Measurements from ENCODE around the gene CITED1. TPM values are rescaled to one million over a fixed set of nuclear protein-coding genes. Genes with fewer than 3 reads are reported as not detected.

Gene CITED1
- total RNA-seq, 2 experiments from 2014 or later: 0.49 TPM; not detected in 1

DNA sequence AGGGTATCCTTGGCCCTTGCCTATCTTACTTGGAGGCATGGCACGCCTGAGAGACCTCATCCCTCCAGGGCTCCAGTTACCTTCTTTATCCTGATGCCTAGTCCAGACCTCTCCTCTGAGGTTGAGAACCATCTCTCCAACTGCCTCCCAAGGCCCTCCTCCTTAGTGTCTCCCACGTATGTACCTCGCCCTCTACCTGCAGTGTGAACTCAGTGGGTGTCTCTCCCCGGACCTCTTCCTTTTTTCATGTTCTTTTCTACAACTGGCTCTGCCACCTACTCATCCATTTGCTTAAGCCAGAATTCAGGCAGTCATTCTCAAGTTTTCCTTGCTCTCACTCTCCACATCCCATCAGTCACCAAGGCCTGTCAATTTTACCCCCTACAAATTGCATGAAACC lies 45.3 kb downstream of the CITED1 start:
- CTCF ChIA-PET (ENCODE audit: unreplicated experiment): no interaction called here

GRCh38 chrX:72258174-72258573 lies 47.5 kb downstream of the CITED1 start:
- H3K4me3 ChIP-seq (ENCODE audit: low read depth, low read length, poor library complexity, severe bottlenecking): no peak overlapping the region
- H3K9me2 ChIP-seq (ENCODE audit: insufficient read depth, low read length): no peaks in the 10 kb centered on the region
- no peaks in the 10 kb centered on the region for H3K4me1 ChIP-seq (ENCODE audit: insufficient read depth, low read length, poor library complexity, severe bottlenecking)
- no peak overlapping the region for H3K27ac ChIP-seq (ENCODE audit: low read depth, low read length, poor library complexity, severe bottlenecking)
- no peak for DNase-seq (ENCODE audit: low spot score)
- CTCF ChIA-PET (ENCODE audit: unreplicated experiment): no interaction called here
- no peak overlapping the region for H2AFZ ChIP-seq (ENCODE audit: low read length)
- H3K79me2 ChIP-seq (ENCODE audit: insufficient read depth, low read depth, low read length): no peaks in the 10 kb centered on the region
- intact Hi-C loops (cut with micrococcal nuclease; ENCODE audit: unreplicated experiment): no loop called here
- no peaks in the 10 kb centered on the region for H4K20me1 ChIP-seq (ENCODE audit: insufficient read depth, low read length)
- H3K4me2 ChIP-seq (ENCODE audit: low read length): no peak overlapping the region
- no peaks in the 10 kb centered on the region for H3K36me3 ChIP-seq (ENCODE audit: insufficient read depth, low read length)
- POLR2A ChIA-PET: no interaction called here
- no TSS peak for BruUV-seq (replicated peaks)
- TF ChIP-seq CTCF (conservative IDR thresholded peaks at IDR 0.05; ENCODE audit: low read length) (no peak), EZH2phosphoT487 (IDR thresholded peaks at IDR 0.05; ENCODE audit: borderline replicate concordance, low read depth, low read length) (no peak)
- H3K9me3 ChIP-seq (ENCODE audit: low read length): no peaks in the 10 kb centered on the region

More for the DNA sequence above, 45.3 kb downstream of the CITED1 start:
- POLR2A ChIA-PET: no interaction called here
- H3K4me1 ChIP-seq (ENCODE audit: insufficient read depth, low read length, poor library complexity, severe bottlenecking): no peaks in the 10 kb centered on the region
- H3K4me2 ChIP-seq (ENCODE audit: low read length): no peak overlapping the region
- no peaks in the 10 kb centered on the region for H3K79me2 ChIP-seq (ENCODE audit: insufficient read depth, low read depth, low read length)
- H3K9me2 ChIP-seq (ENCODE audit: insufficient read depth, low read length): no peaks in the 10 kb centered on the region
- no peaks in the 10 kb centered on the region for H4K20me1 ChIP-seq (ENCODE audit: insufficient read depth, low read length)
- DNase-seq (ENCODE audit: low spot score): no peak
- TF ChIP-seq CTCF (conservative IDR thresholded peaks at IDR 0.05; ENCODE audit: low read length) (no peak), EZH2phosphoT487 (IDR thresholded peaks at IDR 0.05; ENCODE audit: borderline replicate concordance, low read depth, low read length) (no peak)
- no peak overlapping the region for H3K4me3 ChIP-seq (ENCODE audit: low read depth, low read length, poor library complexity, severe bottlenecking)
- H3K36me3 ChIP-seq (ENCODE audit: insufficient read depth, low read length): no peaks in the 10 kb centered on the region
- no TSS peak for BruUV-seq (replicated peaks)
- intact Hi-C loops (cut with micrococcal nuclease; ENCODE audit: unreplicated experiment): no loop called here
- no peaks in the 10 kb centered on the region for H3K9me3 ChIP-seq (ENCODE audit: low read length)
- H3K27ac ChIP-seq (ENCODE audit: low read depth, low read length, poor library complexity, severe bottlenecking): no peak overlapping the region
- no peak overlapping the region for H2AFZ ChIP-seq (ENCODE audit: low read length)

- CTCF ChIA-PET (ENCODE audit: unreplicated experiment): no interaction called here
- Histone ChIP-seq H3K9me2 (ENCODE audit: insufficient read depth, low read length) (no peaks in the 10 kb centered on the region), H3K4me2 (ENCODE audit: low read length) (no peak overlapping the region), H3K36me3 (ENCODE audit: insufficient read depth, low read length) (no peaks in the 10 kb centered on the region), H3K27ac (ENCODE audit: low read depth, low read length, poor library complexity, severe bottlenecking) (no peak overlapping the region), H3K79me2 (ENCODE audit: insufficient read depth, low read depth, low read length) (no peaks in the 10 kb centered on the region), H3K4me3 (ENCODE audit: low read depth, low read length, poor library complexity, severe bottlenecking) (no peak overlapping the region), H2AFZ (ENCODE audit: low read length) (no peak overlapping the region), H3K4me1 (ENCODE audit: insufficient read depth, low read length, poor library complexity, severe bottlenecking) (no peaks in the 10 kb centered on the region), H4K20me1 (ENCODE audit: insufficient read depth, low read length) (no peaks in the 10 kb centered on the region), H3K9me3 (ENCODE audit: low read length) (no peaks in the 10 kb centered on the region)
- intact Hi-C loops (cut with micrococcal nuclease; ENCODE audit: unreplicated experiment): no loop called here
- no peak for DNase-seq (ENCODE audit: low spot score)
- POLR2A ChIA-PET: no interaction called here
- TF ChIP-seq EZH2phosphoT487 (IDR thresholded peaks at IDR 0.05; ENCODE audit: borderline replicate concordance, low read depth, low read length): no peak
- TF ChIP-seq CTCF (conservative IDR thresholded peaks at IDR 0.05; ENCODE audit: low read length): no peak
- BruUV-seq (replicated peaks): no TSS peak
Observed at GRCh38 chrX:72255864-72256263, 49.9 kb downstream of the CITED1 start.
